Prostate gland (tissue), 2 donors: ENCODE measurements around the gene ZC3H13.

Source experiments
- POLR2A ChIP-seq: fragments of 450-650 bp; IDR thresholded peaks from one replicate; pipeline ENCODE4 v1.6.1; 2016; ENCODE audit warnings: antibody characterized with exemption, mild to moderate bottlenecking
- TF ChIP-seq, protein P1 (sequence below), 4 experiments: fragments of 200-600 bp in 2 of 4; fragments of 450-650 bp in 2 of 4; sonication (generic) in 2 of 4; IDR thresholded peaks; 1 replicate in 3 of 4; 2 replicates in 1 of 4; pipeline ENCODE4 v1.5.1; 2016 to 2019; ENCODE audit warnings: antibody characterized with exemption in 4 of 4, mild to moderate bottlenecking in 2 of 4, moderate library complexity in 2 of 4

GRCh38 chr13:46082324-46082723, 29.8 kb upstream of the ZC3H13 start:
- TF ChIP-seq, protein P1, sequence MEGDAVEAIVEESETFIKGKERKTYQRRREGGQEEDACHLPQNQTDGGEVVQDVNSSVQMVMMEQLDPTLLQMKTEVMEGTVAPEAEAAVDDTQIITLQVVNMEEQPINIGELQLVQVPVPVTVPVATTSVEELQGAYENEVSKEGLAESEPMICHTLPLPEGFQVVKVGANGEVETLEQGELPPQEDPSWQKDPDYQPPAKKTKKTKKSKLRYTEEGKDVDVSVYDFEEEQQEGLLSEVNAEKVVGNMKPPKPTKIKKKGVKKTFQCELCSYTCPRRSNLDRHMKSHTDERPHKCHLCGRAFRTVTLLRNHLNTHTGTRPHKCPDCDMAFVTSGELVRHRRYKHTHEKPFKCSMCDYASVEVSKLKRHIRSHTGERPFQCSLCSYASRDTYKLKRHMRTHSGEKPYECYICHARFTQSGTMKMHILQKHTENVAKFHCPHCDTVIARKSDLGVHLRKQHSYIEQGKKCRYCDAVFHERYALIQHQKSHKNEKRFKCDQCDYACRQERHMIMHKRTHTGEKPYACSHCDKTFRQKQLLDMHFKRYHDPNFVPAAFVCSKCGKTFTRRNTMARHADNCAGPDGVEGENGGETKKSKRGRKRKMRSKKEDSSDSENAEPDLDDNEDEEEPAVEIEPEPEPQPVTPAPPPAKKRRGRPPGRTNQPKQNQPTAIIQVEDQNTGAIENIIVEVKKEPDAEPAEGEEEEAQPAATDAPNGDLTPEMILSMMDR (IDR thresholded peaks at IDR 0.05): no peak
- TF ChIP-seq POLR2A: no peak
